Measurements from ENCODE around the gene DYNLL1. TPM values are rescaled to one million over a fixed set of nuclear protein-coding genes. Genes with fewer than 3 reads are reported as not detected.

Gene DYNLL1
- total and polyA plus RNA-seq, 2 of the 13 experiments (the other 11 are each of a cell fraction or from before 2014, with no cell fraction given): 271 to 294 TPM

DNA sequence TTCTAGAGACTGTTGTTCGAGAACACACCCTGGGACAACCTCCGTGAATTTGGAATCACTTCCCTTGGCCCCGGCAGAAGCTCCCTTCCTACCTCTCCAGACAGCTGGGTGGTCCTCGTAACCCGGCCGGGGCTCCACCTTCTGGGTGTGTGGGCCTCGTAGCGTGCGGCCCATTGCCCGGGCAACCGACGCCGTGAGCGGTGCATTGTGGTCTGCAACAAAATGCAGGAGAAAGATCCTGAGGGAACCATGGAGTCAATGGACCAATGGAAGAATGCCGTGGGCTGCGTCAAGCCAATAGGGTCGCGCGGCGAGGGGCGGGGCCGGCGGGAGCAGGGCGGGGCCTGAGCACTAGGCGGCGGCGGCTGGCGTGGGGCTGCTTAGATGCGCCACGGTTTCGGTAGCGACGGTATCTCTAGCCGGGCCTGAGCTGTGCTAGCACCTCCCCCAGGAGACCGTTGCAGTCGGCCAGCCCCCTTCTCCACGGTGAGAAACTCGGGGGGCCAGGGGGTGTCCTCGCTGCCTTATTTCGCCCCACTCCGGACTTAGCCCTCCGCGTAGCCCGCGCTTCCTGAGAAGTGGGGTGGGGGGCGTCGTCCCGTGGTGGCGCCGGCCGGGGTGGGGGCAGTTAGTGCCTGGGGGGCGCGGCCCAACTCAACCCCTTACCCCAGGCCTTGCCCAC, at the start of gene DYNLL1 (continued):
- TF ChIP-seq DNMT1 (CRISPR knock-in tag; IDR thresholded peaks at IDR 0.05): no peak
- no peak for TF ChIP-seq FOXO4 (CRISPR knock-in tag; conservative IDR thresholded peaks at IDR 0.05)
- TF ChIP-seq ZC3H4 (CRISPR knock-in tag; IDR thresholded peaks at IDR 0.05; ENCODE audit: borderline replicate concordance): no peak
- peak; percentile 61; the same call in 1 of the 2 replicates for TF ChIP-seq ERF (CRISPR knock-in tag; IDR thresholded peaks at IDR 0.05)
- TF ChIP-seq ZNF790 (CRISPR knock-in tag; IDR thresholded peaks at IDR 0.05; ENCODE audit: borderline replicate concordance): peak; percentile 56; the same call in 1 of the 2 replicates
- no peak for TF ChIP-seq SOX13 (IDR thresholded peaks at IDR 0.05)
- peak in 1 of 2 experiments; percentile 30; a peak in 1 of 4 replicates for TF ChIP-seq SOX13 (CRISPR knock-in tag; conservative IDR thresholded peaks at IDR 0.05 in 1 of 2, IDR thresholded peaks at IDR 0.05 in 1 of 2)
- peak; percentile 53; the same call in 1 of the 2 replicates for TF ChIP-seq ZNF274 (CRISPR knock-in tag; IDR thresholded peaks at IDR 0.05)
- no peak for TF ChIP-seq ZFP37 (CRISPR knock-in tag; IDR thresholded peaks at IDR 0.05; ENCODE audit: borderline replicate concordance)
- TF ChIP-seq ZNF441 (CRISPR knock-in tag; IDR thresholded peaks at IDR 0.05; ENCODE audit: borderline replicate concordance): no peak
- TF ChIP-seq SNAPC2 (CRISPR knock-in tag; IDR thresholded peaks at IDR 0.05): 0 out of 2 replicates have a peak, but pooled peaks have one; percentile 41
- peak; percentile 36; the same call in 1 of the 2 replicates for TF ChIP-seq ZBTB2 (CRISPR knock-in tag; IDR thresholded peaks at IDR 0.05; ENCODE audit: low read depth)
- no peak for TF ChIP-seq ADNP (CRISPR knock-in tag; IDR thresholded peaks at IDR 0.05)
- no peak for TF ChIP-seq PLRG1 (conservative IDR thresholded peaks at IDR 0.05)
- no peak for TF ChIP-seq ZNF432 (CRISPR knock-in tag; IDR thresholded peaks at IDR 0.05; ENCODE audit: borderline replicate concordance)
- TF ChIP-seq HNRNPH1 (optimal IDR thresholded peaks at IDR 0.05; ENCODE audit: low read depth, low read length): no peak
- TF ChIP-seq ZNF569 (CRISPR knock-in tag; IDR thresholded peaks at IDR 0.05; ENCODE audit: borderline replicate concordance): no peak
- no peak for TF ChIP-seq ATF7 (IDR thresholded peaks at IDR 0.05)
- TF ChIP-seq ATF7 (CRISPR knock-in tag; IDR thresholded peaks at IDR 0.05): no peak
- peak; percentile 82; the same call in 1 of the 2 replicates for TF ChIP-seq PATZ1 (CRISPR knock-in tag; IDR thresholded peaks at IDR 0.05)
- no peak for TF ChIP-seq ZNF264 (CRISPR knock-in tag; IDR thresholded peaks at IDR 0.05)
- TF ChIP-seq, protein P1, sequence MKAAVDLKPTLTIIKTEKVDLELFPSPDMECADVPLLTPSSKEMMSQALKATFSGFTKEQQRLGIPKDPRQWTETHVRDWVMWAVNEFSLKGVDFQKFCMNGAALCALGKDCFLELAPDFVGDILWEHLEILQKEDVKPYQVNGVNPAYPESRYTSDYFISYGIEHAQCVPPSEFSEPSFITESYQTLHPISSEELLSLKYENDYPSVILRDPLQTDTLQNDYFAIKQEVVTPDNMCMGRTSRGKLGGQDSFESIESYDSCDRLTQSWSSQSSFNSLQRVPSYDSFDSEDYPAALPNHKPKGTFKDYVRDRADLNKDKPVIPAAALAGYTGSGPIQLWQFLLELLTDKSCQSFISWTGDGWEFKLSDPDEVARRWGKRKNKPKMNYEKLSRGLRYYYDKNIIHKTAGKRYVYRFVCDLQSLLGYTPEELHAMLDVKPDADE (CRISPR knock-in tag; IDR thresholded peaks at IDR 0.05): no peak; the same call in 1 of the 2 replicates
